K562 (cell line): ENCODE measurements around the gene PRRC2A. TPM values are rescaled to one million over a fixed set of nuclear protein-coding genes. Genes with fewer than 3 reads are reported as not detected.
A peak's percentile ranks its signal among the peaks of the same experiment; 100 is the strongest.

Source experiments
- CC2D1A ChIP-seq: fragments of 450-650 bp; IDR thresholded peaks from 2 replicates; pipeline ENCODE4 v1.6.1; 2017; ENCODE audit warnings: mild to moderate bottlenecking
- DPF2 ChIP-seq: fragments of 450-650 bp; IDR thresholded peaks from 2 replicates; pipeline ENCODE4 v1.6.1; 2016
- EZH2 ChIP-seq: IDR thresholded peaks from 2 replicates; pipeline ENCODE4 v1.6.1; 2012; ENCODE audit warnings: low read depth, mild to moderate bottlenecking, inconsistent platforms, low read length, borderline replicate concordance
- NCOA4 ChIP-seq: fragments of 450-650 bp; IDR thresholded peaks from 2 replicates; pipeline ENCODE4 v1.6.1; 2018; ENCODE audit warnings: mild to moderate bottlenecking; ENCODE audit not compliant: partially characterized antibody
- PHF8 ChIP-seq: fragments of 200-600 bp; sonication (generic); IDR thresholded peaks from 2 replicates; pipeline ENCODE4 v1.6.1; 2012; ENCODE audit warnings: mixed run types, mild to moderate bottlenecking, inconsistent platforms, low read length, moderate library complexity, borderline replicate concordance
- RBM39 ChIP-seq: fragments of 200-400 bp; formaldehyde crosslinking; optimal IDR thresholded peaks from 2 replicates; pipeline ENCODE3; 2018; ENCODE audit warnings: low read depth, low read length
- SIRT6 ChIP-seq: IDR thresholded peaks from one replicate; pipeline ENCODE4 v1.6.1; 2012; ENCODE audit warnings: low read depth, mild to moderate bottlenecking, control low read depth, inconsistent platforms, low read length, moderate library complexity
- XRCC5 ChIP-seq: fragments of 200-400 bp; formaldehyde crosslinking; IDR thresholded peaks from 2 replicates; pipeline ENCODE4 v1.6.1; 2017; ENCODE audit warnings: low read depth, mild to moderate bottlenecking, low read length
- ZNF311 ChIP-seq: fragments of 250-450 bp; sonication (Bioruptor Pico); IDR thresholded peaks from 2 replicates; pipeline ENCODE4 v1.4.0; 2020; ENCODE audit warnings: mild to moderate bottlenecking, moderate library complexity
- ZNF668 ChIP-seq: fragments of 250-450 bp; sonication (Bioruptor Pico); IDR thresholded peaks from 2 replicates; pipeline ENCODE4 v1.8.0; 2022; ENCODE audit warnings: mild to moderate bottlenecking, inconsistent platforms
- polyA plus RNA-seq, 8 experiments: library from polyadenylated mRNA; depleted of rRNA in 4 of 8; stranded (reverse) in 5 of 8; unstranded in 3 of 8; fragments of >200 nt; fragmentation: Nextera tagmentation in 2 of 8; fragmentation: Illumina TruSeq in 1 of 8; extraction: Ambion mirVana in 2 of 8; extraction: Trizol in 1 of 8; gene quantifications; 2 replicates each; pipeline versions ENCODE4 v1.2.1 to v1.2.3, GENCODE V29; 2011 to 2014; ENCODE audit warnings: inconsistent platforms in 1 of 8, missing spikeins in 1 of 8
- total RNA-seq, 7 experiments: library from RNA; depleted of rRNA in 6 of 7; stranded (reverse); fragments of >200 nt in 6 of 7; fragmentation: Illumina TruSeq in 2 of 7; extraction: Trizol in 2 of 7; gene quantifications; 2 replicates each; pipeline versions ENCODE4 v1.2.1 to v1.2.3, GENCODE V29; 2011 to 2021; ENCODE audit warnings: low replicate concordance in 1 of 7
- TF ChIP-seq, protein P1 (sequence below), 2 experiments: IDR thresholded peaks; 2 replicates each; pipeline ENCODE4 v1.6.1; 2011; ENCODE audit warnings: borderline replicate concordance in 1 of 2, control low read depth in 1 of 2, low read depth in 1 of 2, low read length in 1 of 2, mild to moderate bottlenecking in 1 of 2, mixed read lengths in 1 of 2, moderate library complexity in 1 of 2; ENCODE audit not compliant: insufficient read depth in 1 of 2, insufficient read length in 1 of 2, poor library complexity in 1 of 2, severe bottlenecking in 1 of 2; ENCODE audit errors: extremely low read depth in 1 of 2
- TF ChIP-seq, protein P2 (sequence below), 2 experiments: fragments of 450-650 bp; formaldehyde crosslinking in 1 of 2; IDR thresholded peaks; 2 replicates each; pipeline versions ENCODE4 v1.4.0 to v1.6.1; 2014 to 2020; ENCODE audit warnings: mild to moderate bottlenecking in 2 of 2, borderline replicate concordance in 1 of 2, low read depth in 1 of 2
- TF ChIP-seq, protein P3 (sequence below): fragments of 250-450 bp; sonication (Bioruptor Pico); IDR thresholded peaks from 2 replicates; pipeline ENCODE4 v1.4.0; 2020; ENCODE audit warnings: borderline replicate concordance
- TF ChIP-seq, protein P4 (sequence below): sonication (generic); formaldehyde crosslinking; IDR thresholded peaks from 2 replicates; pipeline ENCODE4 v1.8.1; 2023; ENCODE audit warnings: mild to moderate bottlenecking, missing genetic modification reagents, moderate library complexity

The PRRC2A gene
- total and polyA plus RNA-seq, 9 of the 15 experiments (the other 6 are each of a cell fraction or from before 2014, with no cell fraction given): 1.0 to 332 (median 63.0) TPM

DNA sequence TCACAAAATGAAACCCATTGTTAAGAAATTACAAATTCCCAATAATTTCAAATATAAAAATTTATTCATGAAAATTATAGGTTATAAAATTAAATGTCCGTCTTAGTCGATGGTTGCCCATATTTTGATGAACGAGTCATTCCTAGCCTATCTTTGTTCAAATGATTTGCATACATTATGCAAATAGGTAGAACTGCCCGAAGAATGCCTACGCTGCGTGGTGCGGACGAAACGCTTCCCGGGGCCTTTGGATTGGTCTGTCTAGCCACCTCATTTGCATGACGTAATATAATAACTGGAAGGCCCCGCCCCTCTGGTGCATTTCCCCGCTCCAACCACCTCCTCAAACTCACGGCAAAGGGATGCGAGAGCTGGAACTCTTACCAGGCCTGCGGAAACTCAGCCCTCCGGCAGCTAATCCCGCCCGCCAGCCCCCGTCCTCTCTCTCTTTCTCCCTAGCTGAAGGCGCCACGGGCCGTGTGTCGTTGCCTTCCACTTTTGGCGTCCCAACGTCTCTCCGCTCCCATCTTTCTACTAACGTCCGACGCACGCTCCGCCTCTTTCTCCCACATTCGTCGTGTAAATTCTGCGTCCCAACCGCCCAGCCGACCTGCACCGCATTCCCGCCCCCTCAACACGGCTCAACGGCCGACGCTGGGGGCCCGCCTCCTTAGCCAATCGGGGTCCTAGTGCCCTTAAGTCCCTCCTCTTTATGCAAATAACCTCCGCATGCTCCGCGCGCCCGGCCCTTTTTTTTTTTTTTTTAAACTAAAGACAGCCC is 520 bp upstream of the PRRC2A start (continued):
- TF ChIP-seq XRCC5 (no peak; the same call in 1 of the 2 replicates), ZNF311 (no peak), ZNF668 (CRISPR knock-in tag) (no peak), EZH2 (no peak), NCOA4 (no peak), CC2D1A (peak; percentile 91), SIRT6 (no peak), PHF8 (peak; percentile 90), RBM39 (no peak), DPF2 (peak; percentile 65)
- TF ChIP-seq, protein P1, sequence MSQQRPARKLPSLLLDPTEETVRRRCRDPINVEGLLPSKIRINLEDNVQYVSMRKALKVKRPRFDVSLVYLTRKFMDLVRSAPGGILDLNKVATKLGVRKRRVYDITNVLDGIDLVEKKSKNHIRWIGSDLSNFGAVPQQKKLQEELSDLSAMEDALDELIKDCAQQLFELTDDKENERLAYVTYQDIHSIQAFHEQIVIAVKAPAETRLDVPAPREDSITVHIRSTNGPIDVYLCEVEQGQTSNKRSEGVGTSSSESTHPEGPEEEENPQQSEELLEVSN (IDR thresholded peaks at IDR 0.05; ENCODE audit: borderline replicate concordance in 1 of 2, extremely low read depth in 1 of 2, insufficient read depth in 1 of 2, insufficient read length in 1 of 2, low read depth in 1 of 2, low read length in 1 of 2, poor library complexity in 1 of 2, severe bottlenecking in 1 of 2): peak; percentile 95 to 97
- TF ChIP-seq, protein P2, sequence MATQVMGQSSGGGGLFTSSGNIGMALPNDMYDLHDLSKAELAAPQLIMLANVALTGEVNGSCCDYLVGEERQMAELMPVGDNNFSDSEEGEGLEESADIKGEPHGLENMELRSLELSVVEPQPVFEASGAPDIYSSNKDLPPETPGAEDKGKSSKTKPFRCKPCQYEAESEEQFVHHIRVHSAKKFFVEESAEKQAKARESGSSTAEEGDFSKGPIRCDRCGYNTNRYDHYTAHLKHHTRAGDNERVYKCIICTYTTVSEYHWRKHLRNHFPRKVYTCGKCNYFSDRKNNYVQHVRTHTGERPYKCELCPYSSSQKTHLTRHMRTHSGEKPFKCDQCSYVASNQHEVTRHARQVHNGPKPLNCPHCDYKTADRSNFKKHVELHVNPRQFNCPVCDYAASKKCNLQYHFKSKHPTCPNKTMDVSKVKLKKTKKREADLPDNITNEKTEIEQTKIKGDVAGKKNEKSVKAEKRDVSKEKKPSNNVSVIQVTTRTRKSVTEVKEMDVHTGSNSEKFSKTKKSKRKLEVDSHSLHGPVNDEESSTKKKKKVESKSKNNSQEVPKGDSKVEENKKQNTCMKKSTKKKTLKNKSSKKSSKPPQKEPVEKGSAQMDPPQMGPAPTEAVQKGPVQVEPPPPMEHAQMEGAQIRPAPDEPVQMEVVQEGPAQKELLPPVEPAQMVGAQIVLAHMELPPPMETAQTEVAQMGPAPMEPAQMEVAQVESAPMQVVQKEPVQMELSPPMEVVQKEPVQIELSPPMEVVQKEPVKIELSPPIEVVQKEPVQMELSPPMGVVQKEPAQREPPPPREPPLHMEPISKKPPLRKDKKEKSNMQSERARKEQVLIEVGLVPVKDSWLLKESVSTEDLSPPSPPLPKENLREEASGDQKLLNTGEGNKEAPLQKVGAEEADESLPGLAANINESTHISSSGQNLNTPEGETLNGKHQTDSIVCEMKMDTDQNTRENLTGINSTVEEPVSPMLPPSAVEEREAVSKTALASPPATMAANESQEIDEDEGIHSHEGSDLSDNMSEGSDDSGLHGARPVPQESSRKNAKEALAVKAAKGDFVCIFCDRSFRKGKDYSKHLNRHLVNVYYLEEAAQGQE (IDR thresholded peaks at IDR 0.05; ENCODE audit: borderline replicate concordance): no peak
- TF ChIP-seq, protein P2 (CRISPR knock-in tag; IDR thresholded peaks at IDR 0.05; ENCODE audit: low read depth): peak; percentile 89
- TF ChIP-seq, protein P3, sequence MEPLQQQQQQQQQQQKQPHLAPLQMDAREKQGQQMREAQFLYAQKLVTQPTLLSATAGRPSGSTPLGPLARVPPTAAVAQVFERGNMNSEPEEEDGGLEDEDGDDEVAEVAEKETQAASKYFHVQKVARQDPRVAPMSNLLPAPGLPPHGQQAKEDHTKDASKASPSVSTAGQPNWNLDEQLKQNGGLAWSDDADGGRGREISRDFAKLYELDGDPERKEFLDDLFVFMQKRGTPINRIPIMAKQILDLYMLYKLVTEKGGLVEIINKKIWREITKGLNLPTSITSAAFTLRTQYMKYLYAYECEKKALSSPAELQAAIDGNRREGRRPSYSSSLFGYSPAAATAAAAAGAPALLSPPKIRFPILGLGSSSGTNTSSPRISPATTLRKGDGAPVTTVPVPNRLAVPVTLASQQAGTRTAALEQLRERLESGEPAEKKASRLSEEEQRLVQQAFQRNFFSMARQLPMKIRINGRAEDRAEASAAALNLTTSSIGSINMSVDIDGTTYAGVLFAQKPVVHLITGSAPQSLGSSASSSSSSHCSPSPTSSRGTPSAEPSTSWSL: 0 out of 2 replicates have a peak, but pooled peaks have one; percentile 51
- TF ChIP-seq, protein P4, sequence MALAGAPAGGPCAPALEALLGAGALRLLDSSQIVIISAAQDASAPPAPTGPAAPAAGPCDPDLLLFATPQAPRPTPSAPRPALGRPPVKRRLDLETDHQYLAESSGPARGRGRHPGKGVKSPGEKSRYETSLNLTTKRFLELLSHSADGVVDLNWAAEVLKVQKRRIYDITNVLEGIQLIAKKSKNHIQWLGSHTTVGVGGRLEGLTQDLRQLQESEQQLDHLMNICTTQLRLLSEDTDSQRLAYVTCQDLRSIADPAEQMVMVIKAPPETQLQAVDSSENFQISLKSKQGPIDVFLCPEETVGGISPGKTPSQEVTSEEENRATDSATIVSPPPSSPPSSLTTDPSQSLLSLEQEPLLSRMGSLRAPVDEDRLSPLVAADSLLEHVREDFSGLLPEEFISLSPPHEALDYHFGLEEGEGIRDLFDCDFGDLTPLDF: peak; percentile 97
